Glomerular endothelial cell (primary cell): Measurements from ENCODE around the gene ARHGAP25. TPM values are rescaled to one million over a fixed set of nuclear protein-coding genes. Genes with fewer than 3 reads are reported as not detected.
"Not testable (repeated sequence)": the region's sequence is repeated elsewhere in the genome, so short reads cannot be mapped to it uniquely, and the experiment has no call there.

Experiments
- DNase-seq: peaks from one replicate; pipeline ENCODE4 v3.0.0-alpha.2; 2011; ENCODE audit warnings: low read depth, low spot score; ENCODE audit errors: extremely low read depth
- total RNA-seq: library from RNA; depleted of rRNA; stranded (reverse); fragments of >200 nt; gene quantifications from 2 replicates; pipeline ENCODE4 v1.2.3, GENCODE V29; 2015

ARHGAP25 gene
- total RNA-seq, 1 donor from 2014 or later: 24.9 TPM

DNA sequence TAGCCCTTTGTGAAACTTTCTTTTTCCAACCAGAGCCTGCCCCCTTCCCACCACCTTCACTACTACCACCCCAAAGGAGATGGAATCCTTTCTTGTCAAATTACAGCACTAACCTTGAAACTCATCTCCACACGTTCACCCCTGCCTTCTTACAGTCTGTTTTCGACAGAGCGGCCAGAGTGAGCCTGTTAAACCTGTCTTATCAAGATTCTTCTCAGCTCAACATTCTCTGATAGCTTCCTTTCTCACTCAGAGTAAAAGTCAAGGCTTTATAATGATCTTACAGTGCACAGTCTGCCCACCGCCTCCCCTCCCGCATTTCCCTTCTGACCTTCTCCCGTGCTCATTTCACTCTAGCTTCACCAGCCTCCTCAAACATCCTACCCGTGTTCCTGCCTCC, 56.0 kb downstream of the ARHGAP25 start:
- DNase-seq: no peak

DNA sequence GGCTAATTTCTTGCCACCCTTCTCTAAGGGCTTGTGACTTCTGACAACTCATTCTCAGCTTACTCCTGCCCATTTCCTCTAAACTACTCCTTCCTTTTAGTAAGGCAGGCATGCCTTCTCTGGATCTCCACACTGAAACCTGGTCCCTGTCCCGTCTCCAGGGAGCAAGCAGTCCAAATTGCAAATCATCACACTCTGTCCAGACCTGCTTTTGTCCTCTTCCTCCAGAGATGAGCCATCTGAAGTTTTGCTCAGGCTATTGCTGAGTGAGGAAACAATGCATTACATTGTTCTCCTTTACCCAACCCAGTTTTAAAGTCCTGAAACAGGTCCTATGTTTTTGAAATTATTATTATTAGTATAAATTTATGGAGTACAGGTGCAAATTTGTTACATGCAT, 57.3 kb downstream of the ARHGAP25 start:
- no peak for DNase-seq

DNA sequence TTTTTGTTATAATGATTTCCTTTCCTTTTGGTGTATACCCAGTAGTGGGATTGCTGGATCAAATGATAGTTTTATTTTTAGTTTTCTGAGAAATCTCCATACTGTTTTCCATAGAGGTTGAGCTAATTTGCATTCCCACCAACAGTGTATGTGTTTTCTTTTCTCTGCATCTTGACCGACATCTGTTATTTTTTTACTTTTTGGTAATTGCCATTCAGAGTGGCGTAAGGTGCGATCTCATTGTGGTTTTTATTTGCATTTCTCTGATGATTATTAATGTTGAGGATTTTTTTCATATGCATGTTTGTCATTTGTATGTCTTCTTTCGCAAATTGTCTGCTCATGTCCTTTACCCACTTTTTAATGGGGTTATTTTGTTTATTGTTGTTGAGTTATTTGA, 58.1 kb downstream of the ARHGAP25 start:
- no peak for DNase-seq

DNA sequence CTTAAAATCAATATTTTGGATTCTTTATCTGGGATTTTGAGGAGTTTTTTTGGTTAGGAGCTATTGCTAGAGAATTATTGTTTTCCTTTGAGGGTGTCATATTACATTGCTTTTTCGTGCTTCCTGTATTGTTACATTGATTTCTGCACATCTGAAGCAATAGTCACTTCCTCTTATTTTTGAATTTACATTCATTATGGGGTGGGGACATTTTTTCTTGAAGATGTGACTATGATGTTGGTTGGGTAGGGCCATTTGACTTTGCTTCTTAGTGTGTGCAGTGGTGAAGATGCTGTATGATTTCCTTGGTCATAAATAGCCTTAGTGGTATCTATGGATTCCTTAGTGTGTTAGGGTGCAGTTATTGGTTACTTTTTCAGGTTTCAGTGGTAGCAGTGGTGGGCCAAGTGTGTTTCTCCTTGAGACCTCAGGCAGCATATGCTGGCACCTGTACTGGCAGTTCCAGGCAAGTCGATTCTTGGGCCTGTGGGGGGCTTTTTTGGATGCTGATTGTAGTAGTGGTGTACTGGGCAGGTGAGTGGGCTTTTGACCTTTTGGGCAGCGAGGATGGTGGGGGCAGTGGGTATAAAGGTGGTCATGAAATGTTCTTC, 61.8 kb downstream of the ARHGAP25 start:
- DNase-seq: no peak

DNA sequence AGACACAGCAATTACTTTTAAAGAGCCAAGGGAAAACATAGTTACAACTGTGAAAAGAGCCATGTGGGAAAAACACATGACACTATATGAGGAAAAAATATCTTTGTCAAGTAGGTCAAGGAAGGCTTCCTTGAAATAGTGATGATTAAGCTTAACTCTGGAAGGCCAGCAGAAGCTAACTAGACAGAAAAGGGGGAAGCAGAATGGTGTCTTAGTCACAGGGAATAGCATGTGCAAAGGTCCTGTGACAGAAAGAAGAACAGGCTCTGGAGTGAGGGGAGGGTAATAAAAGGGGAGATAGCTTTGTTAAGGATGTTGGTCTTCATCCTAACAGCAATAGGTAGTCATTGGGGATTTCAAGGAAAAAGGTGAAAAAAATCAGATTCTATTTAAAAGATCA, 64.0 kb downstream of the ARHGAP25 start:
- DNase-seq: no peak

DNA sequence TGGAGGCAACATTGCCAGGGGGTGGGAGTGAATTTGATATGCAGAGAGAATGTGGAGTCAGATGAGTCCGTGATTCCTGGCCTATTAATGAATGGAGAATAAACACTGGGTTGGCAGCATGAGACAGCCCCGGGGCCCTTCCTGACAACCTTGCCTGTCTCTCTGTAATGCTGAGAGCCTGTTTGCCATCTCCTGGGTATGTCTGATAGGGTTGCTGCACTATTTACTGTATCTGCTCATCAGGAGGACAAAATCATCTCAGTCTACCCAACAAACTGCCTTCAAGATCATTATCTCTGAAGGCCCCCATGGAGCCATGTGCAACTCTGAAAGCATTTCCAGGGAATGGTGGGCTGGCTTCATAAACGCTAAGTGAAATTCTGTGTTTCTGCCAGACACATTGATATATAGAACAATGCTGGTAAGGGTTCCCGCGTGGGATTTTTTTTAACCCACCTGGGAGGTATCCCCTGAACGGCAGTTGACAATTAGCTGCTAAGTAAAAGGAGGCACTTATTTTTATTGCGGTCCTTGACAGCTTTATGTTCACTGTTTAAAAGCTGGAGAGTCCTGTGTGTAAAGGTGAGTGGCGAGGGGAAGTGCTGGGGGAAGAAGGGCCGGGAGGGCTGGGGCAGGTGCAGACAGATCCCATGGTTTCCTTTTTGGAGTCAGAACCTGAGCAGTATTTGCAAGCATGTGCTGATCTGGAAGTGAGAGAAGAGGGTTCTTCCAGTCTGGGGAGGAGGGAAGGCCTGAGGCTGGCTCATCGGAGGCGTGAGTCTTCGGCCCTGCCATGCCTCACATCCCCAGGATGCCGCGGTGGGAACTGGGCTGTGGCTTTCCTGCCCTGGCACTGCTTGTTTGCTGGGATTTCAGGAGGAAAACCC, 64.8 kb downstream of the ARHGAP25 start:
- no peak for DNase-seq

DNA sequence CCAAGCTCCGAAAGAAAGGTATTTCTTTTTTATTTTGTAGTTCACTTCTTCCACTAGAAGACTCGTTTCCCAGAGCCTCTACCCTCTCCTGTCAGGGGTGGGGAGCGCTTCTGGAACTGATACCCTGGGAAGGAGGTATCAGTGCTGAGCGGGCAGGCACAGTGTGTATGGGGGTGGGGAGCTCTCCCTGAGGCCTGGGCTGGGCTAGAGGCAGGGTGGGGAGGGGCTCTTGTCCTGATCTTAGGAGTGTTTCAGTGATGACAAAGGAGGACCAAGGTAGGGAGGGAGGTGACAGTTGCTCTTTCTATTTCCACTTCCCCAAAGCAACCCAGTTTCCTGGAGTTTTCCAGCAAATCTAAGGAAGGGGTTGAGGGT, 65.4 kb downstream of the ARHGAP25 start:
- DNase-seq: no peak

DNA sequence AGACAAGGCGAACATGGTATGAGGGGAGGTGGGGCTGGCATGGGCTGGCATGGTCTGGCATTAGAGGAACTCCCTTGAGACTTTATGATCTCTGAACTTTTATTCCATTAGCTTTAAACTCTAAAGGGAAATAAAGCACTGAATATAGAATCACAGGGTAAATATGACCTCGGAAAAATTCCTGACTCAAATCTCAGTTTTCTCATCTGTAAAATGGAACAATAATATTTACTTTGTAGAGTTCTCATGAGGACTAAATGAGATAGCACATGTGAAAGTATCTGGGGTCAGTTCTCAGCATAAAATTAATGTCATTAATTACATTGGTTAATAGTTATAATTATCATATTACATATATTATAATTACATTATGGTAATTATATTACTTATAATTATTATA, 65.9 kb downstream of the ARHGAP25 start:
- DNase-seq: no peak

DNA sequence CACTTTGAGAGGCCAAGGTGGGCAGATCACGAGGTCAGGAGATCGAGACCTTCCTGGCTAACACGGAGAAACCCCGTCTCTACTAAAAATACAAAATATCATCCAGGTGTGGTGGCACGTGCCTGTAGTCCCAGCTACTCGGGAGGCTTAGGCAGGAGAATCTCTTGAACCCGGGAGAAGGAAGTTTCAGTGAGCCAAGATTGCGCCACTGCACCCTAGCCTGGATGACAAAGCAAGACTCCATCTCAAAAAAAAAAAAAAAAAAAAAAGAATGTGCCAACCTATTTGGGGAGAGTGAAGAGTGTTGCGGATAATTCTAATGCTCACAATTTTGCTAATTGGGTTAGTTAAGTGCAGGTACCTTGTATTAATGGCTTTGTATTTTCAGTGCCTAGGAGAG, 67.5 kb downstream of the ARHGAP25 start:
- not testable (repeated sequence) for DNase-seq

DNA sequence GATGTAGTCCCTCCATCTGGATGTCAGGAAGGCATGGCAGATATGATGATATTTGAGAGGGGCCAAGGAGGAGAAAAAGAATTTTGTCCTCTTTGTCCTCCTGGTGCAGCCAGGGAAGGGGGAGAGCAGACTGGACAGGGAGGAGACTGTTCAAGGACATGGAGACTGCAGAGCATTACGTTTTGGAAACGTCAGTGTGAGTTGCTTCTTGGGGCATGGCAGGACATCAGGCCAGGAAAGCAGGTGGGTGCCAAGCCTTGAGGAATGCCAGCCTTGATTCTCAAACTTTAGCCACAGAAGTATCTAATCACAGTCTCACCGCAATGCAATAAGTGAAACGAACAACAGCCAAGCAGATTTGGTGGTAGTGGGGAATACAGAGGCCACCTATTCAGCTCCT, 70.4 kb downstream of the ARHGAP25 start:
- DNase-seq: no peak

DNA sequence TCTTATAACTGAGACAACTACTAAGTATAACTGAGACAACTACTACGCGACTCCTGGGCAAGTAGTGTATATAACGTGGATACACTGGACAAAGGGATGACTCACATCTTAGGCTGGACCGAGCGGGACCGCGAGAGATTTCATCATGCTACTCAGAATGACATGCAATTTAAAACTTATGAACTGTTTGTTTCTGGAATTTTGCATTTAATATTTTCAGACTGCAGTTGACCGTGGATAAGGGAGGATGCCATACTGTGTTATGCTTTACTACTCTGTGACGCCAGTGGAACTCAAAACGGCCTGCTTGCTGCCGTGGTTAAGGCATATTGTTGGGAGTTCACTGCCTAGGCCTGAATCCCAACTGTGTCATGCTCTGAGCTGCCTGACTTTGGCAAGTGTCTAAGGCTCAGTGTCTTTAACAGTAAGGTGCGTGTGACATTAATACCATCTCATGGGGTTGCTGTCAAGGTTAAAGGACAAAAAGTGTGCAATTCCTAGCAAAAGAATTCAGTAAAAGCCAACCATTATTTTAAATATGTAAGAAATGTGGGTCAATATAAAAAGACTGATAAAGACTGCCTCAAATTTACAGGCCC, 72.0 kb downstream of the ARHGAP25 start:
- no peak for DNase-seq

DNA sequence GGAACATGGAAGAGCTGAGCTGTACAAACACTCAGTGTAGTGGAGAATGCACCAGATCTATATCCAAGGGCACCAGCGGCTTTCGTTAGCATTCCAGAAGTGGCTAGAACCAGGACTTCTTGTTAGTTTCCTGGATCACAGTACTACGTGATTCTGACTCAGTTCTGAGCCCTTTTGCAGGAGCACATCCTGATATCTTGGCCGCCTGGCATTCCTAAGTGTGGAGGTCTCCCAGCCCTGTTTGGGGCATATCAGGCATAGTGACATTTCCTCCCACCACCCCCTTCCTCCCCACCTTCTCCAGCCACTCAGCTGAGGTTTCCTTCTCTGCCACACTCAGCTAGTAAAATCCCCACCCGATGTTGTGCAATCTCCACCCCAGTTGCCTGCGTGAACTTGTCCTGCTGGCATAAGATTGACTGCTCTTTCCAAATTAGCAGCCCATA, 73.2 kb downstream of the ARHGAP25 start:
- DNase-seq: no peak

DNA sequence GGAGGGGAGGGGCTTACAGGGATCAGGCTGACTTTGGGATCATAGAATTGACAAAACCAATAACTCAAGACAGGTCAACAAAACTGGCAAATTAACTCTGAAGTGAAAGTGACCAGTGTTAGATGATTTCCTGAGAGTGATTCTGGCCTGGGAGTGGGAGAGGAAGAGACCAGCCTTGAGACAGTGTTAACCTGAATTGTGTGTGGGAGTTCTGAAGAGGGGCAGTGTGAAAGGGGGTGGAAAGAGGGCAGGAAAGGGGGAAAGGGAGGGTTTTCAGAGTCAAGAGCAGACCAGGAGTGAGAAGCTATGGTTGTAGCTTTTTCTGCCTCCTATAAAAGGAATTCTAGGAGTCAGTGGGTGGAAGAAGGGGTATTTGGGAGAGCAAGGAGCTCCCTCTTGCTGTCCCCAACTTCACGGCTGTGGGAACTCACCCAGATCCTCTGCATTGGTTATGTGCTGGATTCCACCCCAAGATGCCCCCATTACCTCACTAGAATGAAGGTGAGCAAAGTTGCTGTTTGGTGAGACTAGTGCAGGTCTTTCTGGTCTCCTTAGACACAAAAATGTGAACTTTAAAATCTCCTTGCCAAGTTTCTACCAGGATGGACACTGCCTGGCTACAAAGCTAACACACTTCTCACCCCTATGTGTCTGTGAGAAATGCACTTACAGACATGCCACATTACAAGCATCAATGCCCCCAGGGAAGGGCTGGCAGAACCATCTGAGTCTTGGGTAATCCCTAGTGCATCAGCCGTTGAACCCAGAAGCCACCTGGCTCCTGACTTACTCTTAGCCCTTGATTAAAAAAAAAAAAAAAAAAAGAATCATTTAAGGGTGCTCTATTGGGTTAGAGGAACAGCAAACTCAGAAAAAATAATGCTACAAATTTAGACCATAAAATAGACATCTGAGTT, 75.0 kb downstream of the ARHGAP25 start:
- DNase-seq: no peak

DNA sequence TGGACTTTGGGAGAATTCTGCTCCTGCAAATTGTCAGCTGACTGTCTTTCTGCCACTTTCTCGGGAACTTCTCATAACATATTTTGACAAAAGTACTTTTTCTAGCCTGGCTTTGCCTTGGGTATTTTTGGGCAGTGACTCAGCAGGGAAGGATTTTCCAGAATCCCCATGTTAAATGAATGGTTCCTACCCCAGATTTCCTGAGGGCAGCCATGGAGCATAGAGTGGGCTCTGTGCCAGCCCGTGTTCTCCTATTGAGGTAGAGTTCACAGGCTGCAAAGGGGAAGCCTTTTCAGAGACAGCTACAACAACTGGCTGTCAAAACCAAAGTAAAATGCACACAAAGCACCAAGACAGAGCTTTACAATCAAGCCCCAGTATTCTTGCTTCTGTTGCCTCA, 76.8 kb downstream of the ARHGAP25 start:
- peak; percentile 85 for DNase-seq

DNA sequence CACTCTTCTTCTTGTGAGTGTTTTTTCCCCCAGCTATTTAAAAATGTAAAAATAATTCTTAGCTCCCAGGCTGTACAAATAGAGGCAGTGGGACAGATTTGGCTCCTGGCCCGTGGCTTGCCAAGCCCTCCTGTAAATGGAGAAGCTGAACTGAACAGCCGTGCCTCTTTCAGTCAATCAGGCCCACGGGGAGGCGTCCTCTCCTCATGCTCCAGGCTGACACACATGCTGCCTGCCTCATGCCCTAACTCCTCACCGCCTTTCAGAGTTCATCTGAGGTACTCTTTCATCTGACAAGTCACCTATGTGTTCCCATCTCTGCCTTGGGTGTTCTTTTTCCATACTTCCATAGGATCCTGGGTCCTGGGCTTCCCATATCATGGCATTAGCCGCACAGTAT, 77.6 kb downstream of the ARHGAP25 start:
- DNase-seq: no peak

DNA sequence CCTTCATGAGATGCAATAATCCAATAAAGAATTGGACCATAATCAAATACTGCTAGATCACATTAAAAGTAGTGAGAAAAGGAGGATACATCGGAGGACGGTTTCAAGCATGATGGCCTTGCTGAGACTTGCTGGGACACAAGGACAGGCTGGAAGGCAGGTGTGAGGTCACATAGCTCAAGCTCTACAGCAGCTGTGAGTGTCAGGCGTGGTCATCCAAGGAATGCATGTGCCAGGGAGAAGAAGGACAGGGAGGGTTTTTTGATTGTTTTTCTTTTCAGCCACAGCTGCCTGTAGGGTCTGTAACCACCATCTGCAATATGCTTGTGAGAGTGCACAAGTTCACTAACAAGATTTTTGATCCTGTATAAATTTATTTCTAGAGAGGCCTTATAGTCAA, 79.0 kb downstream of the ARHGAP25 start:
- DNase-seq: no peak

DNA sequence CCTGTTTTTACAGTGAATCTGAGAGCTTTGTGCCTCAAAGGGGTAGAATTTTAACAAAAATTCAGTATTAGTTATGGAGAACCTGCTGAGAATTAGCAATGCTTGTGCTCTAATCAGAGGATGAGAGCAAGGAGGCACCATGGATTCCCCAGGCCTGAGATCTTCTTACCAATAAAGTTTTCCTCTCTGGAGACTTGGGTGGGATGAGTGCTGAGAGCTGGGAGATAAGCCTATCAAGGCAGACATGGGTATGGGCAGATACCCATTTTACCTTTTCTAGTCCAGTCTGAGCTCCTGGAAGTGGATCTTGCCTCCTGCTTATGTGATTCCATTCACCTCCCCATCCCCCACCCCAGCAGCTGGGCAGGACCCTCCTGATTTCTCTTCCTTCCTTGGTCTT, 82.7 kb downstream of the ARHGAP25 start:
- DNase-seq: no peak

DNA sequence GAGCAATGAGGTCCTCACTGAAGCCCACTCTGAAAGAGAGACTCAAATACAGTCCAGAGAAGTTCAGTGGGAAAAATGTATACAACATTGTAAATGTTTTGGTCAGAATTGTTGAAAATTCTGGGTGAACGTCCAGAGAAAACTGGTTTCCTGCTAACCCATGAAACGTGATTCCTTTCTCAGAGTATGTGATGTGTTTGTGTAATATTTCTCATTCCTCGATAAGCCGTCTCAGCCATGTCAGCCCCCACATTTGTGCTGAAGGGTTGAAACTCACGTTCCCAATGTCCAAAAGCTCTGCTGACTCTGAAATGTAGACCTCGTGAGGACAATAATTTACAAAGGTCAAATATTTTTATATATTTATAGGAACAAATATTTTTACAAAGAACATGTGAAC, 84.9 kb downstream of the ARHGAP25 start:
- no peak for DNase-seq

DNA sequence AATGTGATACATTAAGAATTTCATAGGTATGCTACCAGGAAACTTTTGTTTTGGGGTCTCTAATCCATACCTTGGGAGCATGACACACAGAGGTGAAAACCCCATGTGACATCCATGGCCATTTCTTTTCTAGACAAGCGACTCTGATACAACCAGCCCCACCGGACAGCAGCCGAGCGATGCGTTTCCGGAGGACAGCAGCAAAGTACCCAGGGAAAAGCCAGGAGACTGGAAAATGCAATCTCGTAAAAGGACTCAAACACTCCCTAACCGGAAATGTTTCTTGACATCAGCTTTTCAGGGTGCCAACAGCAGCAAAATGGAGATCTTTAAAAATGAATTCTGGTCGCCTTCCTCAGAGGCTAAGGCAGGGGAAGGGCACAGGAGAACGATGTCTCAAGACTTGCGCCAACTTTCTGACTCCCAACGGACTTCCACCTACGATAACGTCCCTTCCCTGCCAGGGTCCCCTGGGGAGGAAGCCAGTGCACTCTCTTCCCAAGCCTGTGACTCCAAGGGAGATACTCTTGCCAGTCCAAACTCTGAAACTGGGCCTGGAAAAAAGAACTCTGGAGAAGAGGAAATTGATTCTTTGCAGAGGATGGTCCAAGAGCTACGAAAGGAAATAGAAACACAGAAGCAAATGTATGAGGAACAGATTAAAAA, 87.7 kb downstream of the ARHGAP25 start:
- no peak for DNase-seq

DNA sequence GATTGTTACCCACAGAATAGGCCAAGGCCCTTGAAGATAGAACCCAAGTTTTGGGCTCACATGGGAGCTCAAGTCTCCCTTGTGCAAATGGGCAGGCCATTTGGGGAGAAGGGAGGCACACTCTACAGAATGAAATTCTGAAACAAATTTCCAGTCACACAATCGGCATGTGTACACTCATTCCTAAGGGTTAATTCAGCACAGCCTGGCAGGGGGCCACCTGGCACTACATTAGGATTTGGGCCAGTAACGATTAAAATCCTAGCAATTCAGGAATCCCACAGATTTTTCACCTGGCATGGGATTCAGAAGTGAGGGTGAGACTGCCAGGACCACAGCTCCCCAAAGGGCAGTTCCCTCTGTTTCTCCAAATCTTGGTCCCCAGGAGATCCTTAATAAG, 90.2 kb downstream of the ARHGAP25 start:
- no peak for DNase-seq
